K562 (cell line): ENCODE results near the gene NUBPL. TPM values are rescaled to one million over a fixed set of nuclear protein-coding genes. Genes with fewer than 3 reads are reported as not detected.

Experiments
- ATAC-seq: fragments of 200-7000 bp; cut with Tn5 transposase; 3 replicates; pipeline ENCODE4 v1.9.1; 2020; ENCODE audit warnings: moderate library complexity
- BruUV-seq: library from RNA; stranded (reverse); fragments of 400-500 nt; replicated peaks from 2 replicates; lab custom pipeline; 2021; lab: Mats Ljungman, UMichigan
- CTCF ChIA-PET: fragments of 300-600 bp; formaldehyde crosslinking; extraction: SDS; loops from one replicate; lab custom pipeline; 2021; ENCODE audit warnings: low intra/inter-chr PET ratio; lab: Yijun Ruan, JAX
- POLR2A ChIA-PET: fragments of 300-600, 350-650 bp; sonication (Branson Sonifier 250); formaldehyde crosslinking; extraction: SDS; loops from one replicate; lab custom pipeline; 2021; ENCODE audit warnings: antibody characterized with exemption, inconsistent platforms; lab: Yijun Ruan, JAX
- DNase-seq, 4 experiments: peaks; one replicate each; pipeline versions ENCODE4 v3.0.0 to v3.0.0-alpha.2; 2011 to 2018; ENCODE audit warnings: low spot score in 3 of 4, mixed read lengths in 3 of 4; ENCODE audit errors: extremely low read depth in 1 of 4
- FAIRE-seq: peaks from 2 replicates; lab custom pipeline; 2011; peaks lifted over from hg19 to GRCh38; lab: Jason Lieb, UNC
- H2AFZ ChIP-seq: 2 replicates; pipeline ENCODE4 v1.6.0; 2011; ENCODE audit warnings: low read depth, low read length, control low read depth, inconsistent platforms
- H3K27ac ChIP-seq: fragments of 200-600 bp; 3 replicates; pipeline ENCODE4 v1.8.0; 2011; ENCODE audit warnings: low read depth, mild to moderate bottlenecking, control low read depth, inconsistent platforms, low read length, moderate library complexity, mixed read lengths; ENCODE audit errors: extremely low read depth
- H3K27me3 ChIP-seq, 2 experiments: fragments of 300-600 bp in 1 of 2; 2 replicates in 1 of 2; 3 replicates in 1 of 2; pipeline versions ENCODE4 v1.6.0 to v1.8.0; 2011; ENCODE audit warnings: inconsistent platforms in 2 of 2, low read length in 2 of 2, mild to moderate bottlenecking in 1 of 2, mixed read lengths in 1 of 2, moderate library complexity in 1 of 2; ENCODE audit not compliant: control insufficient read depth in 2 of 2, insufficient read depth in 2 of 2
- H3K36me3 ChIP-seq: fragments of 300-600 bp; 3 replicates; pipeline ENCODE4 v1.8.0; 2011; ENCODE audit warnings: mild to moderate bottlenecking, low read length, inconsistent platforms; ENCODE audit not compliant: control insufficient read depth, insufficient read depth
- H3K4me1 ChIP-seq, 2 experiments: fragments of 200-600 bp in 1 of 2; replicated peaks in 1 of 2; 2 replicates in 1 of 2; 3 replicates in 1 of 2; pipeline versions ENCODE4 v1.5.1 to v1.8.0; 2011; ENCODE audit warnings: inconsistent platforms in 2 of 2, low read length in 2 of 2, mild to moderate bottlenecking in 1 of 2, mixed read lengths in 1 of 2, moderate library complexity in 1 of 2; ENCODE audit not compliant: control insufficient read depth in 2 of 2, insufficient read depth in 2 of 2
- H3K4me2 ChIP-seq: 2 replicates; pipeline ENCODE4 v1.6.1; 2011; ENCODE audit warnings: low read length, control low read depth, inconsistent platforms, mixed read lengths; ENCODE audit not compliant: insufficient read depth
- H3K4me3 ChIP-seq: fragments of 200-600 bp; sonication (generic), shearing (Covaris generic); 2 replicates; pipeline ENCODE4 v1.5.1; 2016; ENCODE audit warnings: control low read depth, inconsistent platforms
- H3K79me2 ChIP-seq: fragments of 200-600 bp; 3 replicates; pipeline ENCODE4 v1.8.0; 2011; ENCODE audit warnings: low read length, inconsistent platforms; ENCODE audit not compliant: control insufficient read depth, insufficient read depth
- H3K9ac ChIP-seq, 2 experiments: 2 replicates each; pipeline versions ENCODE4 v1.6.0 to v1.6.1; 2011; ENCODE audit warnings: low read depth in 2 of 2, low read length in 2 of 2, control low read depth in 1 of 2, inconsistent platforms in 1 of 2, mild to moderate bottlenecking in 1 of 2, mixed read lengths in 1 of 2; ENCODE audit not compliant: insufficient read depth in 1 of 2
- H3K9me1 ChIP-seq: one replicate; pipeline ENCODE4 v1.6.0; 2011; ENCODE audit warnings: inconsistent platforms, mild to moderate bottlenecking, low read length, moderate library complexity; ENCODE audit not compliant: control insufficient read depth, insufficient read depth
- H3K9me3 ChIP-seq: replicated peaks from 2 replicates; pipeline ENCODE4 v1.5.1; 2011; ENCODE audit warnings: low read depth, low read length, inconsistent platforms; ENCODE audit not compliant: control insufficient read depth, insufficient read depth
- H4K20me1 ChIP-seq: replicated peaks from 2 replicates; pipeline ENCODE4 v1.6.1; 2011; ENCODE audit warnings: low read length, inconsistent platforms, mixed read lengths; ENCODE audit not compliant: control insufficient read depth, insufficient read depth
- ILF3 ChIP-seq: fragments of 450-650 bp; IDR thresholded peaks from 2 replicates; pipeline ENCODE4 v1.6.1; 2018; ENCODE audit warnings: antibody characterized with exemption, mild to moderate bottlenecking, moderate library complexity, borderline replicate concordance
- KLF1 ChIP-seq: fragments of 450-650 bp; IDR thresholded peaks from 2 replicates; pipeline ENCODE4 v1.6.1; 2016; ENCODE audit warnings: missing genetic modification characterization, missing compliant biosample characterization
- NCOA1 ChIP-seq: fragments of 450-650 bp; IDR thresholded peaks from 2 replicates; pipeline ENCODE4 v1.6.1; 2016; ENCODE audit warnings: low read depth
- ZNF3 ChIP-seq: fragments of 250-450 bp; sonication (Bioruptor Pico); IDR thresholded peaks from 2 replicates; pipeline ENCODE4 v1.5.0; 2021; ENCODE audit warnings: mild to moderate bottlenecking, moderate library complexity
- WGBS: fragments of 100-300 bp; shearing (Covaris generic); methylation state at CpG from one replicate; pipeline ENCODE4 v1.1.6; 2016; ENCODE audit warnings: low coverage, mixed read lengths; ENCODE audit not compliant: insufficient coverage; ENCODE audit errors: missing lambda C conversion rate; 5-methylcytosine and 5-hydroxymethylcytosine counted together
- in situ Hi-C: fragments of 300-500 bp; cut with MboI; formaldehyde crosslinking; loops from 4 replicates; pipeline ENCODE4 v1.15.0; 2018; ENCODE audit warnings: inconsistent platforms, mixed read lengths
- intact Hi-C: fragments of 100-400 bp; cut with micrococcal nuclease; formaldehyde crosslinking; loops from 2 replicates; pipeline ENCODE4 v1.14.2; 2022
- polyA plus RNA-seq, 8 experiments: library from polyadenylated mRNA; depleted of rRNA in 4 of 8; stranded (reverse) in 5 of 8; unstranded in 3 of 8; fragments of >200 nt; fragmentation: Nextera tagmentation in 2 of 8; fragmentation: Illumina TruSeq in 1 of 8; extraction: Ambion mirVana in 2 of 8; extraction: Trizol in 1 of 8; gene quantifications; 2 replicates each; pipeline versions ENCODE4 v1.2.1 to v1.2.3, GENCODE V29; 2011 to 2014; ENCODE audit warnings: inconsistent platforms in 1 of 8, missing spikeins in 1 of 8
- total RNA-seq, 7 experiments: library from RNA; depleted of rRNA in 6 of 7; stranded (reverse); fragments of >200 nt in 6 of 7; fragmentation: Illumina TruSeq in 2 of 7; extraction: Trizol in 2 of 7; gene quantifications; 2 replicates each; pipeline versions ENCODE4 v1.2.1 to v1.2.3, GENCODE V29; 2011 to 2021; ENCODE audit warnings: low replicate concordance in 1 of 7
- TF ChIP-seq, protein P1 (sequence below): sonication (generic); formaldehyde crosslinking; IDR thresholded peaks from 2 replicates; pipeline ENCODE4 v1.8.0; 2022; ENCODE audit warnings: mild to moderate bottlenecking, low read depth, missing genetic modification reagents

Gene NUBPL
- total and polyA plus RNA-seq, 9 of the 15 experiments (the other 6 are each of a cell fraction or from before 2014, with no cell fraction given): 3.2 to 8.7 (median 6.1) TPM

DNA sequence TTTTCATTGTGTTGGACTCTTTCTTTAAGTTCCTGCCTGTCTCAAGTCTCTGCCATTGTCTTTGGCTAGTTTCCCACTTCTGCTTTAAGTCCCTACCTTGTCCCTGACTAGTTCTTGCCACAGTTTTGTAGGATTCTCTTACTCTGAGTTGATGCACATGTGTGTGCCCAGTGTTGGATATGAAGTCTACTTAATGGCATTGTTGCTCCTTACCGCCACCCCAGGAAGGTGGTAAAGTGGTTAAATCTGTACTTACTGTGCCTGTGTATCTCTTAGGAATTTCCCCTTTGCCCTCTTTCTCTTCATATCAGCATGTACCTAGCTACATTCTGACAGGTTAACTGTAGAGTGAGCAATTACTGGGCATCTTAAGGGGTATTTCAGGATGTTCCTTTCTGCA is 227.1 kb downstream of the NUBPL start:
- ATAC-seq (no peak), DNase-seq (no peak), FAIRE-seq (no peak)
- no peak overlapping the region for H2AFZ ChIP-seq
- in situ Hi-C loops: no loop called here
- H3K36me3 ChIP-seq: no peaks in the 10 kb centered on the region
- BruUV-seq: no TSS peak
- H3K9ac ChIP-seq: no peak overlapping the region
- no peaks in the 10 kb centered on the region for H3K27me3 ChIP-seq
- TF ChIP-seq ZNF3 (no peak), ILF3 (no peak), KLF1 (tag) (no peak)
- H3K27ac ChIP-seq: no peak overlapping the region
- H3K4me1 ChIP-seq: no peaks in the 10 kb centered on the region
- WGBS: 67% methylated on average over 1 of the region's 1 CpG
- H3K79me2 ChIP-seq: no peaks in the 10 kb centered on the region
- H3K4me2 ChIP-seq: no peak overlapping the region
- H3K9me1 ChIP-seq: no peaks in the 10 kb centered on the region
- H4K20me1 ChIP-seq: no peaks in the 10 kb centered on the region
- H3K9me3 ChIP-seq: no peaks in the 10 kb centered on the region
- ChIA-PET POLR2A (no interaction called here), CTCF (no interaction called here)
- H3K4me3 ChIP-seq: no peak overlapping the region
- intact Hi-C loops: loop anchor here (10.0 kb wide), 1 partner anchor 274 kb away; no protein-coding TSS in a partner anchor

DNA sequence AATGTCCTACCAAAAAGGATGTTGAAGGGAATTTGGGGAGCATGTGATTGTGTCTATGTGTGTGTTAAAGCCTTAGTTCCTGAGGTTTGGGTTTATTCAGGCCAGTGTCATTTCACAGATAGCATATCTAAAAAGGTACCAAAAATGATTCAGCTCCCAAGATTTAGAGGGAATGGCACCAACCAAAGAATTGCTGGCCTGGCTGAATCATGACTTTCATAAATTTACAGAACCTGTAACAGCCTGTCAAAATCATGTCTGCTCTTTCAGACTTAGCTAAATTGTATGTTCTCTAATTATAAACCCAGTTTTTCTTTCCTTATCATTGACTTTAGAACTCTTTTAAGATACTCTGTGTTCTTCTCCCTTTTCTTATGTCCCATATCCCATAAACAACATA is 231.5 kb downstream of the NUBPL start:
- FAIRE-seq (no peak), DNase-seq (no peak), ATAC-seq (no peak)
- ChIA-PET CTCF (no interaction called here), POLR2A (no interaction called here)
- no peaks in the 10 kb centered on the region for H3K27me3 ChIP-seq
- TF ChIP-seq, protein P1, sequence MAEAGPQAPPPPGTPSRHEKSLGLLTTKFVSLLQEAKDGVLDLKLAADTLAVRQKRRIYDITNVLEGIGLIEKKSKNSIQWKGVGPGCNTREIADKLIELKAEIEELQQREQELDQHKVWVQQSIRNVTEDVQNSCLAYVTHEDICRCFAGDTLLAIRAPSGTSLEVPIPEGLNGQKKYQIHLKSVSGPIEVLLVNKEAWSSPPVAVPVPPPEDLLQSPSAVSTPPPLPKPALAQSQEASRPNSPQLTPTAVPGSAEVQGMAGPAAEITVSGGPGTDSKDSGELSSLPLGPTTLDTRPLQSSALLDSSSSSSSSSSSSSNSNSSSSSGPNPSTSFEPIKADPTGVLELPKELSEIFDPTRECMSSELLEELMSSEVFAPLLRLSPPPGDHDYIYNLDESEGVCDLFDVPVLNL (CRISPR knock-in tag): no peak
- TF ChIP-seq NCOA1: no peak
- H3K4me2 ChIP-seq: no peak overlapping the region
- no peaks in the 10 kb centered on the region for H3K9me1 ChIP-seq
- H3K36me3 ChIP-seq: no peaks in the 10 kb centered on the region
- H3K27ac ChIP-seq: no peak overlapping the region
- no peak overlapping the region for H3K9ac ChIP-seq
- H2AFZ ChIP-seq: no peak overlapping the region
- in situ Hi-C loops (no loop called here), intact Hi-C loops (no loop called here)
- no peaks in the 10 kb centered on the region for H4K20me1 ChIP-seq
- no peaks in the 10 kb centered on the region for H3K79me2 ChIP-seq
- H3K4me1 ChIP-seq: no peaks in the 10 kb centered on the region
- BruUV-seq: no TSS peak
- no peak overlapping the region for H3K4me3 ChIP-seq
- H3K9me3 ChIP-seq: no peaks in the 10 kb centered on the region
